ENCODE measurements around the gene ATL2. TPM values are rescaled to one million over a fixed set of nuclear protein-coding genes. Genes with fewer than 3 reads are reported as not detected.

Gene ATL2
- total and polyA plus RNA-seq, 2 of the 8 experiments (the other 6 are each of a cell fraction or from before 2014, with no cell fraction given), result 38.8 to 84.6 TPM

DNA sequence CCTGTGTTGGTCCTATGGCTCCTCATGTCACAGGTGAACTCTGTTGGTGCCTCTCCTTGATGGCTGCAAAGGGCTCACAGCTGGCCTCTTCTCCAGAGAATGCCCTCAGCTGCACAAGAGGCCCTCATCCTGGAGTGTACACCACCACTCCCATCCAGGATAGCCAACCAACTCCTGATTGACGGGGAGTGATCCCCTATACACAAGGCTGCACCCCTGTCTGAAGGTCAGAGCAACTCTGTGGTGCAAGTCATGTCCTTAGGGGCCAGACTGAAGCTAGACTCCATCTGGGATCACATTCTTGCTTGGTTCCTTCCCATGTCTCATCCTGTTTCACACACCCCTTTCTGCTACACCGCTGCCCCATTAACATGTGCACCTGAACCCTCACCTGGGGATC is 41.7 kb upstream of the ATL2 start:
- FAIRE-seq, result no peak
- Histone ChIP-seq H2BK120ac (replicated peaks; ENCODE audit: low read depth, low read length) (no peak overlapping the region), H3K4me2 (ENCODE audit: insufficient read depth in 1 of 2, low read depth in 2 of 2, low read length in 2 of 2) (no peak overlapping the region), H3K23ac (ENCODE audit: insufficient read length) (no peak overlapping the region), H3K27me3 (replicated peaks in 1 of 4; ENCODE audit: control insufficient read depth in 3 of 4, extremely low read depth in 1 of 4, insufficient read depth in 3 of 4, low read length in 3 of 4) (no peaks in the 10 kb centered on the region), H4K8ac (ENCODE audit: extremely low read depth, insufficient read depth, low read length) (no peak overlapping the region), H4K91ac (replicated peaks; ENCODE audit: insufficient read length, low read length) (no peak overlapping the region), H2AFZ (ENCODE audit: low read length) (no peak overlapping the region), H3K9ac (replicated peaks in 1 of 4; ENCODE audit: extremely low read depth in 1 of 4, low read depth in 3 of 4, low read length in 3 of 4) (no peak overlapping the region), H2BK5ac (ENCODE audit: low read depth, low read length) (no peak overlapping the region), H3K18ac (ENCODE audit: extremely low read depth, low read length) (no peak overlapping the region), H3K4me1 (replicated peaks in 1 of 4; ENCODE audit: control insufficient read depth in 3 of 4, insufficient read depth in 4 of 4, low read length in 3 of 4) (no peaks in the 10 kb centered on the region), H4K20me1 (replicated peaks in 1 of 2; ENCODE audit: control insufficient read depth in 1 of 2, insufficient read depth in 2 of 2, low read length in 2 of 2) (no peaks in the 10 kb centered on the region), H3K27ac (ENCODE audit: low read depth, low read length) (no peak overlapping the region), H3K14ac (ENCODE audit: insufficient read length) (no peak overlapping the region), H3K79me1 (ENCODE audit: low read depth, low read length) (no peaks in the 10 kb centered on the region), H2AK5ac (ENCODE audit: low read depth, low read length) (no peak overlapping the region), H2BK20ac (ENCODE audit: low read length) (no peak overlapping the region), H3K79me2 (ENCODE audit: control insufficient read depth in 1 of 2, insufficient read depth in 2 of 2, low read length in 2 of 2) (no peaks in the 10 kb centered on the region), H3K56ac (replicated peaks; ENCODE audit: insufficient read length, low read depth, low read length) (no peak overlapping the region), H2BK12ac (ENCODE audit: low read depth, low read length) (no peak overlapping the region), H3K4ac (replicated peaks; ENCODE audit: insufficient read length, low read depth, low read length) (no peak overlapping the region), H3K23me2 (ENCODE audit: low read depth, low read length) (no peaks in the 10 kb centered on the region), H4K5ac (ENCODE audit: insufficient read length, low read depth, low read length) (no peak overlapping the region), H3K36me3 (ENCODE audit: control insufficient read depth in 2 of 4, insufficient read depth in 4 of 4, low read length in 3 of 4) (no peaks in the 10 kb centered on the region), H3K9me3 (ENCODE audit: insufficient read depth in 2 of 2, low read depth in 1 of 2, low read length in 1 of 2) (no peaks in the 10 kb centered on the region), H3K4me3 (ENCODE audit: extremely low read depth in 1 of 4, insufficient read depth in 2 of 4, low read depth in 3 of 4, low read length in 4 of 4) (no peak overlapping the region), H2BK15ac (ENCODE audit: low read length) (no peak overlapping the region)
- no peak for DNase-seq (ENCODE audit: low read depth in 1 of 2, low spot score in 2 of 2)
- WGBS, 2 experiments (ENCODE audit: extremely low coverage in 1 of 2, insufficient coverage in 1 of 2, insufficient read length in 1 of 2, insufficient replicate concordance in 2 of 2, low coverage in 1 of 2, low lambda C conversion rate in 2 of 2, missing lambda C conversion rate in 1 of 2), result 85% methylated on average over 2 of the region's 2 CpGs; no CpG with 5 or more reads in 1 of the 2 experiments
- ChIA-PET CTCF (ENCODE audit: partially characterized antibody) (interaction anchor here (1.0 to 3.8 kb wide), 5 partner anchors 11 to 89 kb away, joined by 3 to 14 read pairs (median 7); no protein-coding TSS in a partner anchor), POLR2A (ENCODE audit: partially characterized antibody) (interaction anchor here (0.6 to 0.9 kb wide), 2 partner anchors 42 to 125 kb away, joined by 3 read pairs; partner anchors contain the start of gene ATL2)
- TF ChIP-seq HDAC2 (IDR thresholded peaks at IDR 0.05; ENCODE audit: borderline replicate concordance in 1 of 2, low read depth in 2 of 2, low read length in 2 of 2) (no peak), GABPA (IDR thresholded peaks at IDR 0.05; ENCODE audit: borderline replicate concordance, insufficient read depth, low read length) (no peak), SRF (IDR thresholded peaks at IDR 0.05; ENCODE audit: low read depth, low read length) (no peak)

All from H1 (cell line).